ENCODE results near the gene RPS6KL1.
A peak's percentile ranks its signal among the peaks of the same experiment; 100 is the strongest.

The RPS6KL1 gene

DNA sequence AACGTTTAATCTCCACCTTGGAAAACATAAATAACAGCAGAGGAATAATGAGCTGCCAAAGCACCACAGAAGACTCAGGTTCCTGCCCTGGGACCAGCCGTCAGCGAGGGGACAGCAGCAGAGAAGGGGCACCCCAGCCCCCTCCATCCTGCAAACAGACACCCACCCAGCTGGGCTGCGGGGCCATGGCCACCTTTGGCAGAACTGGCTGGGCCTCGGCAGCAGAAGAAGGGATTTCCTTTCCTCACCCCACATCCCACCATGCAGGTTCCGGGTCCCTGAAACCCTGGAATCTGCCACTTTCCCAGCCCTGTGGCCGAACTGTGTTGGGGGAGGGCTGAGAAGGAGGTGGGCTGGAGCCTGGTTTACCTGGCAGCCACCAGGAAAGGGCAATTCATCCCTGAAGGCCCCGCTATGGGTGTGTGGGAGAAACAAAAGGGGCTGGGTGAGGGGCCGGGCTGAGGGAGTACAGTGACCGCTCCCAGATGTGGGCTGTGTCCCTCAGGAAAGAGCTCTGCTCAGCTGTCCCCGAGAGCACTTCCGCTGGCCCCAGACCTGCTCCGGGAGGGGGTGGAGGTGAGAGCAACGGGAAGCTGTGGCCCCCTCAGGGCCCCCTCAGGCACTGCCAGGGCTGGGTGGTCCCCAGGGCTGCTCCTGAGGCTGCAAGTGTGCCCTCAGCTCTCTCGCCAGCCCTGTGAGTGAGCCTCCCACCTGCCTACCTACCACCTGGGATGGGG, 28.6 kb upstream of the RPS6KL1 start:
- no peak overlapping the region for H3K9ac ChIP-seq (ENCODE audit: low read length in 2 of 2)
- H3K27me3 ChIP-seq (ENCODE audit: control insufficient read depth in 1 of 2, insufficient read depth in 2 of 2, low read length in 2 of 2): peaks cover 14 to 19% of the 10 kb centered on the region in 2 donors
- no peaks in the 10 kb centered on the region for H3K36me3 ChIP-seq (ENCODE audit: control insufficient read depth in 2 of 2, insufficient read depth in 2 of 2, low read length in 2 of 2)
- no peaks in the 10 kb centered on the region for H3K9me3 ChIP-seq (ENCODE audit: control insufficient read depth in 2 of 2, low read length in 2 of 2)
- H3K4me3 ChIP-seq (ENCODE audit: low read length in 2 of 2): no peak overlapping the region
- H3K4me1 ChIP-seq (ENCODE audit: control insufficient read depth, insufficient read depth, low read length): peaks cover 28% of the 10 kb centered on the region
- H3K27ac ChIP-seq (ENCODE audit: low read length): no peak overlapping the region

DNA sequence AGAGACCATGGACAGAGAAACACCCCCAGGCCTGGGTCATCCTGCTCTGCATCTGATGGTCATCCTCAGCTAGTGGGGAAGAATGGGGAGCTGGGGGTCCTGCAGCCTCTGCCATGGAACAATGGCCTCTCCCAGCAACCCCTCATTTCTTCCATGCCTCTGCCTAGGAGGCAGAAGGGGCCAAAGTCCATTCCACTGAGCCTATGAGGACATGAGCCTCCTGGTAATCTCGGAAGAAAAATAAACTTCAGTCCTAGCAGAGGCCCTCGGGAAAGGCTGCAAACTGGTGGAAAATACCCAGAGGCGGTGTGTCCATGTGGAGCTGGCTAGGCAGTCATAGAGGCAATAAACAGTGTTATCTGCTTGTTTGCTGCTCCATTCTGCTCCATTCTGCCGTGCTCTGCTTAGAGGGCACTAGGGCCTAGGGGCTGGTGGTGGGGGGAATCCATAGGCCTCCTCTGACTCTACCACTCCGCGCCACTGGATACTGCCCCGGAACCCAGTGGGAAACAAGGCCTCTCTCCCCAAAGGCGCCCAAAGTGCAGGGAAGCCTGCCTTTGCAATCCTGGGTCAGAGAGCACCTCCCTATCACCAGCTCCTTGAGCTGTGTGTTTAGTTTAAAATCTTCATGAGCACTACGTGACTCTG, 27.9 kb upstream of the RPS6KL1 start:
- Histone ChIP-seq H3K36me3 (ENCODE audit: control insufficient read depth in 2 of 2, insufficient read depth in 2 of 2, low read length in 2 of 2) (no peaks in the 10 kb centered on the region), H3K4me1 (ENCODE audit: control insufficient read depth, insufficient read depth, low read length) (peaks cover 32% of the 10 kb centered on the region), H3K27me3 (ENCODE audit: control insufficient read depth in 1 of 2, insufficient read depth in 2 of 2, low read length in 2 of 2) (peaks cover 14 to 19% of the 10 kb centered on the region in 2 donors), H3K9me3 (ENCODE audit: control insufficient read depth in 2 of 2, low read length in 2 of 2) (no peaks in the 10 kb centered on the region), H3K27ac (ENCODE audit: low read length) (no peak overlapping the region), H3K9ac (ENCODE audit: low read length in 2 of 2) (no peak overlapping the region), H3K4me3 (ENCODE audit: low read length in 2 of 2) (no peak overlapping the region)

DNA sequence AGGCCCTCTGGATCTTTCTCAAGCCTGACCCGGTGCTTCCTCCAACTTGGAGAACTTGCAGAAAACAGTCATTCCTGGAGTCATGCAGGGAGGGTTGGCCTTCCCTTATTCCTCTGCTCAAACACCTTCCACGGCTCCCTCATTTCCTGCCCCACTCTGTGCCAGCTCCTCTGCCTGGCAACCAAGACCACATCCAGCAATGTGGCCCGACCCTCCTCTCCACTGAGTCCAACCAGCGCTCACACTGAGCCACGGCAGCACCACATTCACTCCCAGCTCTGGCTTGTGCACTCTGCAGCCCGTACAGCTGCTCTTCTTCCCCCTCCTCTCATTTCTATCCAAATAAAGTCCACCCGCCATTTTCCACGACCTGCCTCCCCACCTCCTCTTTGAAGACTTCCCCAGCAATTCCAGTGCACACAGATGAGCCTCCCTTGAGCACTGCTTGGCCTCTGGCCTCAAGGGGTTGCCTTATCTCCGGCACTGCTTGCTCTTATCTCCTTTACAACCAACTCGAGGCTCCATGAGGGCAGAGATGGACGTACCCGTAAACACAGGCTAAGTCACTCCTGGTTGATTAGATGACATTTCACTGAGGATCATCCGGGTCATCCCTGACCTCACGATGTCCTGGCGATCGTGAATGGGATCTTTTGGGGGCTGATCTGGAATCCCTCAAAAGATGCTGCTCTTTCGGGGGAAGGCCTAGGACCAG, 27.0 kb upstream of the RPS6KL1 start:
- H3K36me3 ChIP-seq (ENCODE audit: control insufficient read depth in 2 of 2, insufficient read depth in 2 of 2, low read length in 2 of 2): no peaks in the 10 kb centered on the region

DNA sequence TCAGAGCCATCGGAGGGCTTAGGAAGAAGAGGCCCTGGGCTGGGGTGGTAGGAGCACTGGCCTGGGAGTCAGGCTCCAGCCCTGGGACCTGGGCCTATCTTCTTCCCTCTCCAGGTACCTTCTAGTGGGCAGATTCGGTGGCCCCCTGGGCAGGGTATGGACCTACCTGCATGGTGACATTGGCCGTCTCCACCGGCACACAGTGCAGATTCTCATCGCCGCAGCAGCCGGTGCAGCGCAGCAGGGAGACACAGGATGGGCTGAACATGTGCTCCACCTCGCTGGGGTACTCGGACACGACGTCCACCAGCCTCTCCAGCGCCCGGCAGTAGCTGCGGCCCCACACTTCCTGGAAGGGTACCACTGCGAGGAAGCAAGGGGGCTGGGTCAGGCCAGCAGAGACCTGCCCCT, 26.1 kb upstream of the RPS6KL1 start:
- Histone ChIP-seq H3K27me3 (ENCODE audit: control insufficient read depth in 1 of 2, insufficient read depth in 2 of 2, low read length in 2 of 2) (peaks cover 14 to 16% of the 10 kb centered on the region in 2 donors), H3K36me3 (ENCODE audit: control insufficient read depth in 2 of 2, insufficient read depth in 2 of 2, low read length in 2 of 2) (no peaks in the 10 kb centered on the region), H3K4me3 (ENCODE audit: low read length in 2 of 2) (no peak overlapping the region), H3K9me3 (ENCODE audit: control insufficient read depth in 2 of 2, low read length in 2 of 2) (no peaks in the 10 kb centered on the region), H3K4me1 (ENCODE audit: control insufficient read depth, insufficient read depth, low read length) (peaks cover 19% of the 10 kb centered on the region), H3K27ac (ENCODE audit: low read length) (no peak overlapping the region), H3K9ac (ENCODE audit: low read length in 2 of 2) (no peak overlapping the region)

More for the DNA sequence above, 27.0 kb upstream of the RPS6KL1 start:
- H3K9me3 ChIP-seq (ENCODE audit: control insufficient read depth in 2 of 2, low read length in 2 of 2): no peaks in the 10 kb centered on the region
- H3K9ac ChIP-seq (ENCODE audit: low read length in 2 of 2): no peak overlapping the region
- peaks cover 14 to 19% of the 10 kb centered on the region in 2 donors for H3K27me3 ChIP-seq (ENCODE audit: control insufficient read depth in 1 of 2, insufficient read depth in 2 of 2, low read length in 2 of 2)
- no peak overlapping the region for H3K4me3 ChIP-seq (ENCODE audit: low read length in 2 of 2)
- no peak overlapping the region for H3K27ac ChIP-seq (ENCODE audit: low read length)
- H3K4me1 ChIP-seq (ENCODE audit: control insufficient read depth, insufficient read depth, low read length): peaks cover 27% of the 10 kb centered on the region

DNA sequence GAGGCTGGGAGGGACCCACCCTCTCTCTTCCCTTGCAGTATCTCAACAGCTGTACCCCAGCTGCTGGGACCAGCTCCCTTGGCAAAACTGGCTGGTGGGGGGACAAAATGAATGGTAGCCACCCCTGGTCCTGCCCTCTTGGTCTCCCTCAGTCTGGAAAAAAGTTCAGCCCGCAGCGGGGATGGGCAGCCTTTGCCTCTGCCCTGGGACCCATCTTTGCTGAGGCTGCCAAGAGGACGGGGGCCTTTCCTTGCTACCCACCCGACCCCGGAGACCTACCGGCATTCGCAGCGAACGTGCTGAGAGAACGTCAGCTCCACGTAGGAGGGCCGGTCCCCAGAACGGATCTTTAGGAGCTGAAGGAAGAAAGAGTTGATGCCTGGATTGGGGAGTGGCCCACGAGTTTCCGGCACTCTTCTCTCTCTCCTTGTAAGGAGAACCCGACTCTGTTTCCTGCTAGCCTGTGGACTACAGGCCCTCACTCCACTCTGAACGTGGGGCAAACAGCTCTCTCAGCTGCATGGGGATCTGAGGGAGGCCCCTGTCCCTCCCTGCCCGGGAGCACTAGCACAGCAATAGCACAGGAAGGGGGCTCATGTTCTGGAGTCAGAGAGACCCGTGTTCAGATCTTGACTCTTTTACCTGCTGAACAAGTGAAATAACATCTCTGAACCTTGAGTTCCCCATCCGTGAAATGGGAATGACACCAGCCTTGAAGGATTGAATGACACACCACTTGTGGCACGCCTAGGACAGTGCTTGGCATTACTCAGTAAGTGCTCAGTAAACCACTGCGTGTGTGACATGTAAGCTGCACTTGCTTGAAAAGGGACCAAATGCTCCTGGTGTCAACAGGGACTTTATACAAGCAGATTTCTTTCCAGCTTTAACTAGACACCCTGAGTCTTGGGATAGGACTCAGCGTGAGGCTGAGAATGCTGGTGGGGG, 25.4 kb upstream of the RPS6KL1 start:
- H3K27ac ChIP-seq (ENCODE audit: low read length): no peak overlapping the region
- H3K4me1 ChIP-seq (ENCODE audit: control insufficient read depth, insufficient read depth, low read length): peaks cover 13% of the 10 kb centered on the region

DNA sequence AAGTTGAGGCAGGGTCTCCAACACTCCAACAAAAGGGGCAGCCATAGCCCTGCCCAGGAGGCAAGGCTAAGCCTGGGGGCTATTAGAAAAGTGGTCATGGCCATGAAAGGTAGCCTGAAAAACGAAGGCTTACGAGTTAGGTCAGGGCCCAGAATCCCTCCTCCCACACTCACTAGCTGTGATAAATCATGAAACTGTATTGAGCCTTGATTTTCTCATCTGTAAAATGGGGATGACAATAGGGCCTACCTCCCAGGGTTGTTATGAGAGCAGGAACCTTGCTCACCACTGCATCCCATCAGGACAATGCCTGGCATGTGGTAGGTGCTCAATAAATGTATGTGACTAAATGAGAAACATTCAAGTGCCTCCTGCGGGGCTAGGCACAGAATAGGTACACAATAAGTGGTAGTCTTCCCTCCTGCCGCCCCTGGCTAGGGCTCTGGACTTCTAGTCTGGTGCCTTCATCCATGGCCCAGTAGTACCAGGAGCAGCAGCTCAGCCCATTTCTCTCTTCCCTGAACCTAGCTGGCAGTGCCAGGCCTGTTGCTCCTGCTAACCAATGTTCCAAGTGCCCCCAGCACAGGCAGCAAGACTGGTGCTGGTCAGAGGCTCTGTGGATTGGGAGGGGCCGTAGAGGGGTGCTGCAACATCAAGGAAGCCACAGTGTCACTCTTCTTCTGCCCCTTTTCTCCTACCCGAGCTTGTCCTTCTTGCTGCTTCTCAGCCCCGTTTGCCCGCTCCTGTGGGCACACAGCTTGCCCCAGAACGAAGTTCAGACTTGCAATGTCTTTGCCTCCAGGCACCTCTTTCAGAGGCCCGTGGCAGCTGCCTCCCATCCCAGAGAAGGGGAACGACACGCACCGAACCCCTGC, 24.5 kb upstream of the RPS6KL1 start:
- Histone ChIP-seq H3K36me3 (ENCODE audit: control insufficient read depth in 2 of 2, insufficient read depth in 2 of 2, low read length in 2 of 2) (no peaks in the 10 kb centered on the region), H3K9me3 (ENCODE audit: control insufficient read depth in 2 of 2, low read length in 2 of 2) (no peaks in the 10 kb centered on the region), H3K9ac (ENCODE audit: low read length in 2 of 2) (no peak overlapping the region), H3K4me1 (ENCODE audit: control insufficient read depth, insufficient read depth, low read length) (peaks cover 13% of the 10 kb centered on the region), H3K4me3 (ENCODE audit: low read length in 2 of 2) (no peak overlapping the region), H3K27ac (ENCODE audit: low read length) (no peak overlapping the region), H3K27me3 (ENCODE audit: control insufficient read depth in 1 of 2, insufficient read depth in 2 of 2, low read length in 2 of 2) (peaks cover 6 to 12% of the 10 kb centered on the region in 2 donors)

More for the DNA sequence above, 25.4 kb upstream of the RPS6KL1 start:
- Histone ChIP-seq H3K27me3 (ENCODE audit: control insufficient read depth in 1 of 2, insufficient read depth in 2 of 2, low read length in 2 of 2) (peaks cover 13 to 16% of the 10 kb centered on the region in 2 donors), H3K9me3 (ENCODE audit: control insufficient read depth in 2 of 2, low read length in 2 of 2) (no peaks in the 10 kb centered on the region), H3K36me3 (ENCODE audit: control insufficient read depth in 2 of 2, insufficient read depth in 2 of 2, low read length in 2 of 2) (no peaks in the 10 kb centered on the region), H3K4me3 (ENCODE audit: low read length in 2 of 2) (no peak overlapping the region), H3K9ac (ENCODE audit: low read length in 2 of 2) (no peak overlapping the region)

DNA sequence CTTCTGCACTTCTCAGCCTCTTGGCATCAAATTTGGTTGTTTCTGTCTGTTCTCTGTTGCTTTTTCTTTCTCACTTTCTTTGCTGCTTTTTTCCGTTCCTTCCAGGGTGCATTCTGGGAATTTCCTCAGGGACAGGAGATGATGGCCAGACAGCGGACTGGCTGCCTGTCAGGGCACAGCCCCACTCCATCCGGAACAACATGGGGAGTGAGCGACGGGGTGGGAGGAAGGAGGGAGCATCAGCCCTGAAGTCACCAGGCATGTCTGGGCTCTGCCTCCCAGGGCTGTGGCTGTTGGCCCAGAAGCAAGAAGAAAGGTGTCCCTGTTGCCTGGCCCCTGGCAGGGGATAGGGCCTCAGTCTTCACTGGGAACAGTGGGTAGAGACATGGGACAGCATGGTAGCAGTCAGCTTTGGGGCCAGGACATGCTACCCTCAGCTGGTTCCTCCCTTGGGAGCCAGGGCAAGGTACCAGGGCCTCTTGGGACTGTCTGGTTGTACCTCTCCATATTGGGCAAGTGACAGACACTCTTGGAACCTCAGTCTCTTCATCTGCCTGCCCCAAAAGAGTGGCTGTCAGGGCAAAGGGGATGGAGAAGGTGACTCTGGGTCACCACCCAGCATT, 23.7 kb upstream of the RPS6KL1 start:
- Histone ChIP-seq H3K36me3 (ENCODE audit: control insufficient read depth in 2 of 2, insufficient read depth in 2 of 2, low read length in 2 of 2) (no peaks in the 10 kb centered on the region), H3K27ac (ENCODE audit: low read length) (no peak overlapping the region), H3K4me3 (ENCODE audit: low read length in 2 of 2) (peak overlapping the region; percentile 40 to 60), H3K4me1 (ENCODE audit: control insufficient read depth, insufficient read depth, low read length) (peaks cover 19% of the 10 kb centered on the region), H3K9ac (ENCODE audit: low read length in 2 of 2) (peak overlapping the region; percentile 44 to 51), H3K9me3 (ENCODE audit: control insufficient read depth in 2 of 2, low read length in 2 of 2) (no peaks in the 10 kb centered on the region), H3K27me3 (ENCODE audit: control insufficient read depth in 1 of 2, insufficient read depth in 2 of 2, low read length in 2 of 2) (peaks cover 4 to 6% of the 10 kb centered on the region in 2 donors)

DNA sequence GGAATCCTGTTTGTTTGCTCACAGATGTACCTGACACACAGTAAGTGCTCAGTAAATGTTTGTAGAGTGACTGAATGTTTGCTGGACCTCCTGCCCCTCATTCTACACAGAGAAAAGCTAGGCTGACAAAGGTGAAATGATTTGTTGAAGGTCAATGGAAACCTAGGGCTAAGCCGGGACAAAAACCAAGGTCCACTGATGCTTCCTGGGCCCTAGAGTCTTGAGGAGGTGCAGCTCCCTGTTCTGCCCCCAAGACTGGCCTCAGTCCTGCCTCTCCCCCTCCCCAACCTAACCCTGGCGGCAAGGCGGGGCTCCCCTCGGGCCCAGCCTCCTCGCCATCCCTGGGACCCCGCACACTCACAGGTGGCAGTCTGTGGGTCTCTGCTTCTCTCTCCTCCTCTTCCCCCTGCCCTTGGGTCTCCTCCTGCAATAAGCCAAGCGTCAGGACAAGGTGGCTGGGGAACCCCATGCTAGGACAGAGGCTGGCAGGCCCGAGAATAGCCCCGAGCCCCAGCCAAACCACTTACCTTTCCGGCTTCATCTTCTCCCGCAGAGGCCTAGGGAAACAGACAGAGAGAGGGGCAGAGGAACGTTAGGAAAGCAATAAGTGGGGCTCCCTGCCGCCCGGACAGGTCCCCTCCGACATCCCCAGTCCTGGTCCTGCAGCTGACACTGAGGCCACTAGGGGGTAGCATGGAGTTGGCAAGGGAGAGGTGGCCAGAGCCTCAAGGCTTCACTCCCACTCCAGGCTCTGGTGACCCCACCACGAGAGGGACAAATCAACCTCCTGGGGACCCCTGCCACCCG, 23.0 kb upstream of the RPS6KL1 start:
- Histone ChIP-seq H3K27ac (ENCODE audit: low read length) (no peak overlapping the region), H3K4me3 (ENCODE audit: low read length in 2 of 2) (peak overlapping the region; percentile 40 to 60), H3K9me3 (ENCODE audit: control insufficient read depth in 2 of 2, low read length in 2 of 2) (no peaks in the 10 kb centered on the region), H3K9ac (ENCODE audit: low read length in 2 of 2) (peak overlapping the region; percentile 44 to 51), H3K4me1 (ENCODE audit: control insufficient read depth, insufficient read depth, low read length) (peaks cover 23% of the 10 kb centered on the region), H3K36me3 (ENCODE audit: control insufficient read depth in 2 of 2, insufficient read depth in 2 of 2, low read length in 2 of 2) (no peaks in the 10 kb centered on the region), H3K27me3 (ENCODE audit: control insufficient read depth in 1 of 2, insufficient read depth in 2 of 2, low read length in 2 of 2) (peaks cover 2 to 4% of the 10 kb centered on the region in 2 donors)

All from stomach smooth muscle (tissue), 2 donors.